HG03575 (cell line): ENCODE results near the gene EMILIN3.

ENCODE experiments used
- ATAC-seq: cut with Tn5 transposase; IDR thresholded peaks from one replicate; pipeline ENCODE4 v1.9.1; 2021; ENCODE audit not compliant: unreplicated experiment, insufficient number of reproducible peaks, low FRiP score; ENCODE audit errors: extremely low read depth

EMILIN3 gene

GRCh38 chr20:41352666-41353065 is 14.0 kb downstream of the EMILIN3 start:
- no peak for ATAC-seq

GRCh38 chr20:41352106-41352505 is 14.5 kb downstream of the EMILIN3 start:
- ATAC-seq: no peak

- ATAC-seq: no peak
Measured at GRCh38 chr20:41350408-41350962, 16.1 kb downstream of the EMILIN3 start.

- ATAC-seq: no peak
Measured at GRCh38 chr20:41349943-41350342, 16.7 kb downstream of the EMILIN3 start.

- no peak for ATAC-seq
Measured at GRCh38 chr20:41349266-41349665, 17.4 kb downstream of the EMILIN3 start.

GRCh38 chr20:41348430-41349172 is 18.0 kb downstream of the EMILIN3 start:
- no peak for ATAC-seq

GRCh38 chr20:41347523-41348429 is 18.8 kb downstream of the EMILIN3 start:
- no peak for ATAC-seq

GRCh38 chr20:41345729-41346067 is 20.9 kb downstream of the EMILIN3 start:
- ATAC-seq: no peak

- no peak for ATAC-seq
Measured at GRCh38 chr20:41344938-41345728, 21.5 kb downstream of the EMILIN3 start.

GRCh38 chr20:41344477-41344876 is 22.1 kb downstream of the EMILIN3 start:
- no peak for ATAC-seq

- ATAC-seq: no peak
Measured at GRCh38 chr20:41342474-41343464, 23.8 kb downstream of the EMILIN3 start.

GRCh38 chr20:41340327-41341055 is 26.1 kb downstream of the EMILIN3 start, which contains the start of gene LPIN3:
TSS of gene LPIN3 (plus strand) at chr20:41340821. CDS start at chr20:41345804, 4,983 bp downstream.
- no peak for ATAC-seq

GRCh38 chr20:41339957-41340326 is 26.7 kb downstream of the EMILIN3 start:
- no peak for ATAC-seq

GRCh38 chr20:41336711-41337492 is 29.7 kb downstream of the EMILIN3 start:
- no peak for ATAC-seq

- ATAC-seq: no peak
Measured at GRCh38 chr20:41335591-41335990, 31.0 kb downstream of the EMILIN3 start.

- no peak for ATAC-seq
Measured at GRCh38 chr20:41334443-41335421, 31.9 kb downstream of the EMILIN3 start.
